OCI-LY1 (cell line): ENCODE measurements around the gene EEF1AKMT1.

Experiments
- CTCF ChIP-seq: fragments of 200-600 bp; sonication (generic), shearing (Covaris generic); IDR thresholded peaks from 2 replicates; pipeline ENCODE4 v1.5.1; 2017; ENCODE audit warnings: mild to moderate bottlenecking, antibody characterized with exemption, low read length, moderate library complexity, mixed read lengths
- EZH2 ChIP-seq: fragments of 200-600 bp; sonication (generic), shearing (Covaris generic); IDR thresholded peaks from 2 replicates; pipeline ENCODE4 v1.8.0; 2017; ENCODE audit warnings: borderline replicate concordance, mixed run types, mild to moderate bottlenecking, antibody characterized with exemption, low read length, moderate library complexity, mixed read lengths

- TF ChIP-seq CTCF = no peak
- no peak for TF ChIP-seq EZH2
These were observed 55.9 kb downstream of the EEF1AKMT1 start for GRCh38 chr13:20717581-20718542.
